Uterus (tissue), 4 donors: ENCODE data around the gene CCDC188. TPM values are rescaled to one million over a fixed set of nuclear protein-coding genes. Genes with fewer than 3 reads are reported as not detected.

Experiments used
- DNase-seq, 2 donors: peaks; one replicate each; pipeline ENCODE4 v3.0.0-alpha.2; 2019 to 2020
- H3K27ac ChIP-seq, 2 donors: fragments of 200-600 bp; sonication (generic); 1 replicate in 1 of 2; 2 replicates in 1 of 2; pipeline ENCODE4 v1.5.1; 2016 to 2018
- H3K27me3 ChIP-seq, 2 donors: fragments of 200-600 bp; sonication (generic); one replicate each; pipeline ENCODE4 v1.5.1; 2018 to 2019; ENCODE audit warnings: control low read depth in 1 of 2
- H3K36me3 ChIP-seq, 2 donors: fragments of 200-600 bp; sonication (generic); one replicate each; pipeline ENCODE4 v1.5.1; 2019; ENCODE audit warnings: control low read depth in 1 of 2
- H3K4me1 ChIP-seq, 2 donors: fragments of 200-600 bp; sonication (generic); one replicate each; pipeline ENCODE4 v1.5.1; 2018 to 2019; ENCODE audit warnings: control low read depth in 1 of 2
- H3K4me3 ChIP-seq, 2 donors: fragments of 200-600 bp; sonication (generic); 1 replicate in 1 of 2; 2 replicates in 1 of 2; pipeline ENCODE4 v1.5.1; 2018 to 2019; ENCODE audit warnings: mild to moderate bottlenecking in 1 of 2
- H3K9me3 ChIP-seq, 2 donors: fragments of 200-600 bp; sonication (generic); one replicate each; pipeline ENCODE4 v1.5.1; 2019; ENCODE audit warnings: control low read depth in 1 of 2
- POLR2A ChIP-seq, 2 donors: fragments of 450-650 bp; IDR thresholded peaks; one replicate each; pipeline ENCODE4 v1.6.1; 2016; ENCODE audit warnings: antibody characterized with exemption in 2 of 2, mild to moderate bottlenecking in 1 of 2, moderate library complexity in 1 of 2
- intact Hi-C: fragments of 100-400 bp; cut with DNase I; formaldehyde crosslinking; loops from one replicate; pipeline ENCODE4 v1.15.1; 2023; ENCODE audit warnings: low total_unique reads
- total RNA-seq, 4 donors: library from RNA; depleted of rRNA in 3 of 4; stranded (reverse); fragments of >200 nt in 3 of 4; gene quantifications; one replicate each; pipeline versions ENCODE4 v1.1.0 to v1.2.4, GENCODE V29; 2014 to 2023
- TF ChIP-seq, protein P1 (sequence below), 4 experiments: fragments of 200-600 bp in 2 of 4; fragments of 450-650 bp in 2 of 4; sonication (generic) in 2 of 4; IDR thresholded peaks; one replicate each; pipeline ENCODE4 v1.5.1; 2016 to 2019; ENCODE audit warnings: antibody characterized with exemption in 4 of 4, mild to moderate bottlenecking in 2 of 4, moderate library complexity in 1 of 4
- donor health status: DM: yes; HTN: yes; CAD: no.

CCDC188 gene
- total RNA-seq, 4 donors from 2014 or later, result 2.7 to 4.3 TPM; not detected in 2

DNA sequence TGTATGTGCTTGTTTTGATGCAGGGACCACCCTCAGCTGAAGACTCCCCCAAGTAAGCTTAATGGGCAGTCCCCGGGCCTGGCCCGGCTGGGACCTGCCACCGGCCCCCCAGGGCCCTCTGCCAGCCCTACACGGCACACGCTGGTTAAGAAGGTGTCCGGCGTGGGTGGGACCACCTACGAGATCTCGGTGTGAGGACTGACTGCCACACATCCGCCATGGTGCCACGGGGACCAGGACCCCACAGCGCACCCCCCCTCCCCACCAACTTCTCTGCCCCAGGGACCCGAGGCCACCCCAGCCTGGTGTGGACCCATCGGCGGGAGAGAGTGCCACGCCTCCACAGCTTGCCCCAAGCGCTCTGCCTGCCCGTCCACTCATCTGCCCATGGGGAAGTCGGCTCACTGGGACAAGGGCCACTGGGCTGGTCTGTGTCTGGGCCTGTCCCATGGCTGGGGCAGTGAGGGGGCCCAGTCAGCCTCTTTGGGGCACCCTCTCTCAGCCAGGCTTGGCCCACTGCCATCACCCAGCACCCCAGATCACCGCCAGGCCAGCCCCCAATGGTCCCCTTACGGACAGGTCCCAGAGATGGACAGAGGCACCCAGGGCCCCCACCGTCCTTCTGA is 5.5 kb downstream of the CCDC188 start:
- H3K9me3 ChIP-seq, result no peaks in the 10 kb centered on the region
- H3K4me1 ChIP-seq, result no peaks in the 10 kb centered on the region
- intact Hi-C loops, result no loop called here
- DNase-seq, result no peak
- TF ChIP-seq, protein P1, sequence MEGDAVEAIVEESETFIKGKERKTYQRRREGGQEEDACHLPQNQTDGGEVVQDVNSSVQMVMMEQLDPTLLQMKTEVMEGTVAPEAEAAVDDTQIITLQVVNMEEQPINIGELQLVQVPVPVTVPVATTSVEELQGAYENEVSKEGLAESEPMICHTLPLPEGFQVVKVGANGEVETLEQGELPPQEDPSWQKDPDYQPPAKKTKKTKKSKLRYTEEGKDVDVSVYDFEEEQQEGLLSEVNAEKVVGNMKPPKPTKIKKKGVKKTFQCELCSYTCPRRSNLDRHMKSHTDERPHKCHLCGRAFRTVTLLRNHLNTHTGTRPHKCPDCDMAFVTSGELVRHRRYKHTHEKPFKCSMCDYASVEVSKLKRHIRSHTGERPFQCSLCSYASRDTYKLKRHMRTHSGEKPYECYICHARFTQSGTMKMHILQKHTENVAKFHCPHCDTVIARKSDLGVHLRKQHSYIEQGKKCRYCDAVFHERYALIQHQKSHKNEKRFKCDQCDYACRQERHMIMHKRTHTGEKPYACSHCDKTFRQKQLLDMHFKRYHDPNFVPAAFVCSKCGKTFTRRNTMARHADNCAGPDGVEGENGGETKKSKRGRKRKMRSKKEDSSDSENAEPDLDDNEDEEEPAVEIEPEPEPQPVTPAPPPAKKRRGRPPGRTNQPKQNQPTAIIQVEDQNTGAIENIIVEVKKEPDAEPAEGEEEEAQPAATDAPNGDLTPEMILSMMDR (IDR thresholded peaks at IDR 0.05), result no peak
- TF ChIP-seq POLR2A (IDR thresholded peaks at IDR 0.05), result no peak
- H3K36me3 ChIP-seq, result no peaks in the 10 kb centered on the region
- H3K4me3 ChIP-seq, result no peak overlapping the region
- no peak overlapping the region for H3K27ac ChIP-seq
- H3K27me3 ChIP-seq, result no peaks in the 10 kb centered on the region

DNA sequence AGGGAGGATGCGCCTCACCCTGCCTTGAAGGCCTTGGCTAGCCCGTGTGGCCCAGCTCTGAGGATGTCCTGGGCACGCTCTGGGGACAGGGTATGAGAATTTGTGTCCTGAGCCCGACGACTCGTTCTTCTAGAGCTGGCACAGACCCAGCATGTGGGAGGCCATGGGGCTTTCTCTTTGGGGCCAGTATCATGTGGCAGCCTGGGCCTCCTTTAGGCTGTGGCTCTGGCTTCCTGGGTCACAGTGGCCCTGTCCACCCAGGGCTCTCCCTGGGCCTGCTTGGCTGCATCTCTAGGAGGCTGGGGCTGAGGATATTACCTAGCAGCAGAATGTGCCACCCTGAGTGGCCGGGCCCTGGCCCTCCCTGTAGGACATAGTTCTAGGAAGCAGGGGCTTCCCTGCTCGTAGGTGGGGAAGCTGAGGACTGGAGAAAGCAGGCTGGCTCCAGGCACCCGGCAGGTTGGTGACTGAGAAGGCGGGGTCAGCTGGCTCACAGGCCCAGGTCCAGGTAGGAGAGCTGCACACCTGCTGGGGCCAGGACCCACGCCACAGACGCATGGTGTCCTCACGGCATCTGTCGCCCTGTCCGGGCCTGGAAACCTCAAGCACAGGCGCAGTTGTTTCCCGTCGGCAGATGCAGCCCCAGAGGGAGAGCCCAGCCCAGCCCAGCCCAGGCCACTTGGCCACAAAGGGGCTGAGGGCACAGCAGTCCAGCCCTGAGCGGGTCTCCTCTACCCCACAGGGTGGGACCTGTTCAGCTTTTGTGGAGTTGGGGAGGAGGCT is 6.8 kb downstream of the CCDC188 start:
- Histone ChIP-seq H3K4me1 (no peaks in the 10 kb centered on the region), H3K27me3 (no peaks in the 10 kb centered on the region), H3K9me3 (no peaks in the 10 kb centered on the region), H3K36me3 (no peaks in the 10 kb centered on the region), H3K27ac (no peak overlapping the region), H3K4me3 (no peak overlapping the region)
- TF ChIP-seq, protein P1 (IDR thresholded peaks at IDR 0.05), result no peak
- no peak for TF ChIP-seq POLR2A (IDR thresholded peaks at IDR 0.05)
- DNase-seq, result no peak
- intact Hi-C loops, result no loop called here

DNA sequence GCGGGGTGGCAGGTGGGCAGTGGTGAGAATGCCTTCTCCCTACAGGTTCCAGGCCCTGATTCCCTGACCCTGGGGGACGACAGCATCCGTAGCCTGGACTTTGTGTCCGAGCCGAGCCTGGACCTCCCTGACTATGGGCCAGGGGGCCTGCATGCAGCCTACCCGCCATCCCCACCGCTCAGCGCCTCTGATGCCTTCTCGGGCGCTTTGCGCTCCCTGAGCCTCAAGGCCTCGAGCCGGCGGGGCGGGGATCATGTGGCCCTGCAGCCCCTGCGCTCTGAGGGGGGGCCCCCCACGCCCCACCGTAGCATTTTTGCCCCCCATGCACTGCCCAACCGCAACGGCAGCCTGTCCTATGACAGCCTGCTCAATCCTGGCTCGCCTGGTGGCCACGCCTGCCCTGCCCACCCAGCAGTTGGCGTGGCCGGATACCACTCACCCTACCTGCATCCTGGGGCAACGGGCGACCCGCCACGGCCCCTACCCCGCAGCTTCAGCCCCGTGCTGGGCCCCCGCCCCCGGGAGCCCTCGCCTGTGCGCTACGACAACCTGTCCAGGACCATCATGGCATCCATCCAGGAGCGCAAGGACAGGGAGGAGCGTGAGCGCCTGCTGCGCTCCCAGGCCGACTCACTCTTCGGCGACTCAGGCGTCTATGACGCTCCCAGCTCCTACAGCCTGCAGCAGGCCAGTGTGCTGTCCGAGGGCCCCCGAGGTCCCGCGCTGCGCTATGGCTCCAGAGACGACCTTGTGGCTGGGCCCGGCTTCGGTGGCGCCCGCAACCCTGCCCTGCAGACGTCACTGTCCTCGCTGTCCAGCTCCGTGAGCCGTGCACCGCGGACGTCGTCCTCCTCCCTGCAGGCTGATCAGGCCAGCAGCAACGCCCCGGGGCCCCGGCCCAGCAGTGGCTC is 7.9 kb downstream of the CCDC188 start:
- no peak overlapping the region for H3K27ac ChIP-seq
- no peak overlapping the region for H3K4me3 ChIP-seq
- no peaks in the 10 kb centered on the region for H3K27me3 ChIP-seq
- no peak for TF ChIP-seq POLR2A (IDR thresholded peaks at IDR 0.05)
- TF ChIP-seq, protein P1 (IDR thresholded peaks at IDR 0.05), result no peak
- intact Hi-C loops, result no loop called here
- DNase-seq, result no peak
- peaks cover 0 to 4% of the 10 kb centered on the region in 2 donors for H3K4me1 ChIP-seq
- no peaks in the 10 kb centered on the region for H3K9me3 ChIP-seq
- no peaks in the 10 kb centered on the region for H3K36me3 ChIP-seq

DNA sequence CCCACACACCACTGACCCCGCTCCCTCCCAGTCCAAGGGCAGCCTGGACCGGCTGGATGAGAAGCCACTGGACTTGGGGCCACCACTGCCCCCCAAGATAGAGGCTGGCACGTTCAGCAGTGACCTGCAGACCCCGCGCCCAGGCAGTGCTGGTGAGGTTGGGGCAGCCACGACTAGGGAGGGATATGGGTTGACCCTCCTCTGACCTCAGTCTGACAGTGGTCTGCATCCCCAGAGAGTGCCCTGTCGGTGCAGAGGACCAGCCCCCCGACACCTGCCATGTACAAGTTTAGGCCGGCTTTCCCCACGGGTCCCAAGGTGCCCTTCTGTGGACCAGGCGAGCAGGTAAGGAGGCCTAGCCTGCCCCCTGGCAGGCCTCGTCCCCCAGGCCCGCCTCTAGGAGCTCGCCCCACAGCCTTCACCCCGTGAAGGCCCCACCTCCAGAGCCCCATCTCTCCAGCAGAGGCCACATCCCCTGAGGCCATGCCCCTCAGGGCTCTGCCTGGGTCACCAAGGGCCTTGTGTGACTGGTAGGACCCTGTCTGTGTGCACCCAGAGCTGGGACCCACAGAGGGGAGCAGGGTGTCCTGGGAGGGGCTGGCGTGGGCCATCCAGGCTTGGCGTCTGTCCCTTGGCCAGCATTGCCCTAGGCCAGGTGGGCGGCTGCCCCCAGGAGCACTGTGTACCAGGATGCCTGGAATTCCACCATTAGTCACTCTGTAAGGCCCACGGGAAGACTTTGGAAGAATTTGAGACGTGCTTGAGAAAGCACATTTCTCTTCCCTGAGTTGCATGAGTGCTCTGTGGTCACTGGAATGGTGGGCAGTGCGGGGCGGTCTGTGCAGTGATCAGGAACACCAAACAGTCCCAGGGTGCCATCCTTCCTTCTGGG is 9.4 kb downstream of the CCDC188 start:
- H3K27ac ChIP-seq, result no peak overlapping the region
- no peaks in the 10 kb centered on the region for H3K9me3 ChIP-seq
- H3K27me3 ChIP-seq, result no peaks in the 10 kb centered on the region
- H3K4me1 ChIP-seq, result peaks cover 0 to 18% of the 10 kb centered on the region in 2 donors
- TF ChIP-seq POLR2A (IDR thresholded peaks at IDR 0.05), result no peak
- TF ChIP-seq, protein P1 (IDR thresholded peaks at IDR 0.05), result no peak
- no peaks in the 10 kb centered on the region for H3K36me3 ChIP-seq
- no peak overlapping the region for H3K4me3 ChIP-seq
- DNase-seq, result no peak
- intact Hi-C loops, result no loop called here
